Kidney glomerular epithelial cell (primary cell): ENCODE measurements around the gene DOCK4.

Source experiments
- DNase-seq: peaks from one replicate; lab custom pipeline; 2025; lab: John Stamatoyannopoulos, UW

Gene DOCK4

GRCh38 chr7:112076324-112076723 lies 129.9 kb downstream of the DOCK4 start:
- DNase-seq: no peak

- DNase-seq: no peak
These were observed 131.7 kb downstream of the DOCK4 start for GRCh38 chr7:112074464-112074863.

GRCh38 chr7:112073530-112073929 lies 132.7 kb downstream of the DOCK4 start:
- DNase-seq: no peak

GRCh38 chr7:112072541-112073245 lies 133.5 kb downstream of the DOCK4 start:
- DNase-seq: no peak

- DNase-seq: peak; percentile 19
These were observed 134.3 kb downstream of the DOCK4 start for GRCh38 chr7:112071856-112072255.

- no peak for DNase-seq
These were observed 135.4 kb downstream of the DOCK4 start for GRCh38 chr7:112070674-112071256.

- DNase-seq: peak; percentile 58
These were observed 136.3 kb downstream of the DOCK4 start for GRCh38 chr7:112069879-112070321.

- peak; percentile 31 for DNase-seq
These were observed 137.2 kb downstream of the DOCK4 start for GRCh38 chr7:112068967-112069366.

GRCh38 chr7:112067632-112068540 lies 138.3 kb downstream of the DOCK4 start:
- DNase-seq: peak; percentile 90

GRCh38 chr7:112067200-112067599 lies 139.0 kb downstream of the DOCK4 start:
- DNase-seq: peak; percentile 90

GRCh38 chr7:112065758-112066157 lies 140.4 kb downstream of the DOCK4 start:
- no peak for DNase-seq

- DNase-seq: peak; percentile 35
These were observed 141.4 kb downstream of the DOCK4 start for GRCh38 chr7:112064627-112065385.

- DNase-seq: no peak
These were observed 142.2 kb downstream of the DOCK4 start for GRCh38 chr7:112063974-112064373.

GRCh38 chr7:112061051-112061450 lies 145.1 kb downstream of the DOCK4 start:
- no peak for DNase-seq

GRCh38 chr7:112060625-112061024 lies 145.6 kb downstream of the DOCK4 start:
- no peak for DNase-seq

GRCh38 chr7:112059675-112060074 lies 146.5 kb downstream of the DOCK4 start:
- no peak for DNase-seq

- DNase-seq: no peak
These were observed 147.5 kb downstream of the DOCK4 start for GRCh38 chr7:112058686-112059085.

- DNase-seq: peak; percentile 45
These were observed 149.8 kb downstream of the DOCK4 start for GRCh38 chr7:112056409-112056808.

GRCh38 chr7:112053737-112054069 lies 152.5 kb downstream of the DOCK4 start:
- DNase-seq: no peak

- DNase-seq: no peak
These were observed 153.0 kb downstream of the DOCK4 start for GRCh38 chr7:112052993-112053736.

- no peak for DNase-seq
These were observed 153.7 kb downstream of the DOCK4 start for GRCh38 chr7:112052498-112052897.
